NCI-H1417 (cell line): ENCODE data around the gene RC3H2.
"Not testable (repeated sequence)": the region's sequence is repeated elsewhere in the genome, so short reads cannot be mapped to it uniquely, and the experiment has no call there.

Experiments used
- DNase-seq, 3 experiments: peaks; one replicate each; lab custom pipeline; 2025; lab: John Stamatoyannopoulos, UW

Gene RC3H2

DNA sequence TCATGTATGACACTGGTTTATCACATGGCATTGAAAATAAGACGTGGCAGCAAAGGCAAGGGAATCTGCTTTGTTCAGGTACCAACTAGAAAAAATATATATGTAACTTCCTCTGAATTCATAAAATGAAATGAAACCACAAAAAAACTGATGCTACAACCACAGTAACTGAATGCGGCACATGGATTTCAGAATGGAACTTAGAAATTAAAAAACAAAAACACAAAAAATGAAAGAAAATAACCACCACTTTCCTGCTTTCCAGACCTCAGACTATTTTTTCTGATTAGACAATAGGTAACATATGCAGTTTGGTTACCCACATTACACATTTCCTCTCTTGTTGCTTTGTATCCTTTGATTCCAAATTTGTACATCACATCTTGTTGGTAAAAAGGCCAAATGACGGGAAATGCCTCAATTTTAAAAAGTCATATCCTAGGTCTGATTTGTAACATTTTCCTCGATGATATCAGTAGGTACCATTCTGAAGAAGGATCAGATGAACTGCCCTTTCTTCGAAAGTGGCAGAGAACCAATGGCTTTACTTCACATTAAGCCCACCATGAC is 58.7 kb downstream of the RC3H2 start:
- DNase-seq: no peak

- DNase-seq: no peak
These were observed 60.0 kb downstream of the RC3H2 start for GRCh38 chr9:122845116-122845515.

DNA sequence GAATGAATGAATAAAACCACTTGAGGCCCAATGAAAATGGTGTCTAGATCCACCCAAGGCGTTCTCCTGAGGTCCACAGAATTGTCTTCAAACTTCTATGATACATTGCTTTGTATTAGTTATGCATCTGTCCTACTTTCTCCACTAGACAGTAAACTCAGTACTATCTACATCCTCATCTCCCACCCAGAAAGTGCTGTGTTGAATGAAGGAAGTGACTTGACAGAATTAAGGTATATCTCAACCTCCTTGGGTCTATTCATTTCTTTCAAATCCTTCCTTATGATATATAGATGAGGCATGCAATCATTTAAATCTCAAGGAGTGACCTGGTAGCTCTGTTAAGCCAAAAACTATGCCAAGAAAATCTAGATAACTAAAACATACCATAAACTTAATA is 61.0 kb downstream of the RC3H2 start:
- no peak for DNase-seq

GRCh38 chr9:122841501-122841900 is 63.7 kb downstream of the RC3H2 start:
- no peak for DNase-seq

- not testable (repeated sequence) for DNase-seq
These were observed 66.7 kb downstream of the RC3H2 start for GRCh38 chr9:122838441-122838840.

DNA sequence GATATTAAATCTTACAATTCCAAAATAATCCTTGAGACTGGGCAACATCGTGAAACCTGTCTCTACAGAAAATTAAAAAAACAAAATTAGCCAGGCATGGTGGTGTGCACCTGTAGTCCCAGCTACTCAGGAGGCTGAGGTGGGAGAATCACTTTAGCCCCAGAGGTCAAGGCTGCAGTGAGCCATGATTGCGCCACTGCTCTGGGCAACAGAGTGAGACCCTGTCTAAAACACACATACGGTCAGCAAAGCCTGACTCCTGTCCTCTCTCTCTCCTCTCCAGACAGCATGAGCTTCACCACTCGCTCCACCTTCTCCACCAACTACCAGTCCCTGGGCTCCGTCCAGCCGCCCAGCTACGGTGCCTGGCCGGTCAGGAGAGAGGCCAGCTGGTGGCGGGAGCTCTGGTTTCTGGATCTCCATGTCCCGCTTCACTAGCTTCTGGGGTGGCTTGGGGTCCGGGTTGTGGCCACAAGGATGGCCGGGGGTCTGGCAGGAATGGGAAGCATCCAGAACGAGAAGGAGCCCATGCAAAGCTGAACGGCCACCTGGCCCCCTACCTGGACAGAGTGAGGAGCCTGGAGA is 67.8 kb downstream of the RC3H2 start:
- no peak for DNase-seq

- no peak for DNase-seq
These were observed 69.8 kb downstream of the RC3H2 start for GRCh38 chr9:122835313-122835731.

- no peak for DNase-seq
These were observed 73.0 kb downstream of the RC3H2 start for GRCh38 chr9:122832194-122832593.

- not testable (repeated sequence) for DNase-seq
These were observed 76.2 kb downstream of the RC3H2 start for GRCh38 chr9:122828965-122829284.

DNA sequence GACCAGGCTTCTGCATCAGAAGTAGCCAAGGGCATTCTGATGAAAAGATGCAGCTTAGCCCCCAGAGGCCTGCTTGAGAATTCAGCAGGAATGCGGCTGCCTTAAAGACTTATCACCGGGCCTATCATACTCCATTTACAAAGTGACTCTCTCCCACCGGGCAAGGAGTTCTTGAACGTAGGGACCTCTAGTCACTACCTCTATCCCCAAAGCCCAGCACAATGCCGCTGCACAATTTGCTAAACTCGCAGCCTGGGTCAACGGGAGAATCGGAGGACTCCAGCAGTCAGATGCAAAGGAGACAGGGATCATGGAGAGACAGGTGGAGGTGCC is 77.4 kb downstream of the RC3H2 start:
- DNase-seq: no peak

DNA sequence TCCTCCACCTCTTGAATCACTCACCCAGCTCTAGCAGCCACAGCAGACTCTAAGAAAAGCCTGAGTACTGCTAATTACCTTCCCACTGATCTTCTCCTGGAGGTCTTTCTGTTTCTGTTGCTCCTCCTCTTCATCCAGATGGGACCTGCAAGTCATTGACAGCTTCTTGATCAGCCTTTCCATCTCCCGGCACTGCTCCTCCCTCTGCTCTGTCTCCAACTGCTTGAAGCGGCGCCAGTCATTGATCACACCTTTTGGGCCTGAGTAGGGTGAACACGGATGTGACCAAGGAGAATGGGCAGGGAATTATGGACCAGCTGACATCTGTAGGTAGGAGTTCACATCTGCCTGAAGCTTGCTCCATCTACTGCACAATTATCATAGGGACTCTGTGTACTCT is 82.2 kb downstream of the RC3H2 start:
- DNase-seq: no peak

GRCh38 chr9:122822056-122822455 is 83.1 kb downstream of the RC3H2 start:
- no peak for DNase-seq

- DNase-seq: no peak
These were observed 83.7 kb downstream of the RC3H2 start for GRCh38 chr9:122821278-122821943.

- DNase-seq: no peak
These were observed 84.7 kb downstream of the RC3H2 start for GRCh38 chr9:122820490-122820845.

DNA sequence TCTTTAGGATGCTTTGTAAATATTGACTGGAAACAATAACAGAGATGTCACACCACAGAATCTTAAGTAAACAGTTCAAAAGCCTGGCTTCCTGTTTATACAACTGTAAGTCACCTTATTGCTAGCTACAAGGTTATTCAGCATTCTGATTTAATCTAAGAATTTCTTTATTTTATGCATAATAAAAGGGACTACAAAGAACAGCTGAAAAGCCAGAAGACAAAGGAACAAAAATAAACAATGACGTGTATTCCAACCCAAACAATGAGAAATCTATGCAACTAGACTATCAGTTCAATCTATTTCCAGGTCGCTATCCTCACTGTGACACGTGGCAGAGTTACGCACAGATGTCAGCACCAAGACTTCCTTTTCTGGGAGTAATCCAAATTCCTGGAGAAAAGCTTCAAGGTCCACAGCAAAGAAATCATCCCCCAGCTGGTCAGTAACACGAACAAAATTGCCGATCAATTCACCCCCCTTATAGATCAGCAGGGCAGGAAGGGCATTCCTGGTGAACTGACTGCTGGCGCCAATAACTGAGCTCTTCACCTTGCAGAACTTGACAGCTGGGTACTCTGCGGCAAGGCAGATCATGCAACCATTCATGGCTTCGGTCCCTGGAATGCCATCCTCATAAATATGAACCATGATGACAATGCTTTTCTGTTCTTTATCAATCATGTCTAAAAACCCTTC is 85.2 kb downstream of the RC3H2 start:
- DNase-seq: peak in 1 of 3 experiments; percentile 34

DNA sequence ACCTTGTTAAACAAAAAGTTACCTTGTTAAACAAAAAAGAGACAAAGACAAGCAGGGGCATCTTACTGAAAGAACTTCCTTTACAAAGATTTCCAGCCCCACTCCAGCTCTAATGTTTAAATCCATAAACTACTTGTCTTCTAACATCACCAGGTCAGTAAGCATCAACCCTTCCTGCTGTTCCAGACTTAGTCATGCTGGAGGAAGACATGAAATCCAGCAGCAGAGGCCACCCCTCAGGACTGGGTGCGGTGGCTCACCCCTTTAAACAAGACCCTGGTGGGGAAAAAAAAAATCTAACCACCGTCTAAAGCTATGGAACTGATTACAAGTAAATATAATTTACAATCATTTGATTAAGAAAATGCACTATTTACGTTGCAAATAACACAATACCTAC is 85.8 kb downstream of the RC3H2 start:
- DNase-seq: peak in 1 of 3 experiments; percentile 34

DNA sequence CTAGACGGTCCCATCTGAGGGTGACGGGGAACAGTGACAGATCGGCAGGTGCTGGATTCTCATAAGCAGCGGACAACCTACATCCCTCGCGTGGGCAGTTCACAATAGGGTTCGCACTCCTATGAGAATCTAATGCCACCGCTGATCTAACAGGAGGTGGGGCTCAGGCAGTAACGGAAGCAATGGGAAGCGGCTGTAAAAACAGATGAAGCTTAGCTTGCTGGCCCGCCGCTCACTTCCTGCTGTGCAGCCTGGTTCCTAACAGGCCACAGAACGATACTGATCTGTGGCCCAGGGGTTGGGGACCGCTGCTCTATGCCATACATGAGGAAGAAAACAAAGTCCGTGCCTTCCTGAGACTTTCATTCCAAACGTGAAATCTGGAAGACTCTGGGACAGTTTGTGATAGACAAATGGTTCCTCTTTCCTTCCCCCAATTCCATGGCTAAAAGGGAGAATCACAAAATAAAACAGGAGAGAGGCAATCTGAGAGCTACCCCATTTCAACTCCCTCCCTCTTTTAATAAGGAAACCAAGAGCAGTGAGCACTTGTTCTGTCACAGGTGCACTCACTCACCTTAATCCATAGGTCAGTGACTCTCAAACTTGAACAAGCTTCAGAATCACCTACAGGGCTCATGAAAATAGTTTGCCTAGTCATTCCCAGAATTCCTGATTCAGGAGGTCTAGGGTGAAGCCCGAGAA is 88.8 kb downstream of the RC3H2 start:
- DNase-seq: no peak

GRCh38 chr9:122815544-122815943 is 89.6 kb downstream of the RC3H2 start:
- DNase-seq: no peak

DNA sequence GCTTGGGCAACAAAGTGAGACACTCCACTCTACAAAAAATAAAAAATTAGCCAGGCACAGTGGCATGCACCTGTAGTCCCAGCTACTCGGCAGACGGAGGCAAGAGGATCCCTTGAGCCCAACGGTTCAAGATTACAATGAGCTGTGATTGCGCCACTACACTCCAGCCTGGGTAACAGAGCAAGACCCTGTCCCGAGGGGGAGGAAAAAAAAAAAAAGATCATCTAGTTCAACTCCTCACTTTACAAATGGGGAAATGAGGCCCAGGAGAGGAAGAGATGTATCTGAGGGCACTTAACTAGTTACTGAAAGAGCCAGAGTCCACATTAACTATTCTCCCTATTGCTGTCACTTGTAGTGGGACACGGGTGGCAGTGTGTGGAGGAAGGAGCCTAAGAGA is 90.6 kb downstream of the RC3H2 start:
- no peak for DNase-seq

- DNase-seq: no peak
These were observed 92.4 kb downstream of the RC3H2 start for GRCh38 chr9:122812736-122813135.

GRCh38 chr9:122810306-122810946 is 94.7 kb downstream of the RC3H2 start:
- DNase-seq: peak; percentile 63 to 97 (median 84)

DNA sequence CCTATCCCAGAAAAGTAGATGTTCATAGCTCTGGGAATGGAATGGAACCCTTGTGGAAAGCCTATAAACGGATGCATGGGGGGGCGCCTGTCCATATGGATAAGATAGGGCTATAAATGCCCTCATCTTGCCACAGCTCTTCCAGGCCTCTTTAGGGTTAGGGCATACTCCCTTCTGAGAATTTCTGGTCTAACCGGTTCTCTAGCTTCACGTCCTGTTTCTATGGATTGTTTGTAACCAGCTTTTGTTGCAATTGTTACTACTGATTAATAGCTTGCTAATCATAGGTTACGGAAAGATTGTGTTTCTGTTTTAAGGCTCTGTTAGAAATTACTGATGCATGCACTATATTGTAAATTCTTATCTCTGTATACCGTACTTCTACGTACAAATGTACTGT is 95.9 kb downstream of the RC3H2 start:
- DNase-seq: peak in 2 of 3 experiments; percentile 77 to 95
